ENCODE data around the gene HSPG2.

HSPG2 gene

DNA sequence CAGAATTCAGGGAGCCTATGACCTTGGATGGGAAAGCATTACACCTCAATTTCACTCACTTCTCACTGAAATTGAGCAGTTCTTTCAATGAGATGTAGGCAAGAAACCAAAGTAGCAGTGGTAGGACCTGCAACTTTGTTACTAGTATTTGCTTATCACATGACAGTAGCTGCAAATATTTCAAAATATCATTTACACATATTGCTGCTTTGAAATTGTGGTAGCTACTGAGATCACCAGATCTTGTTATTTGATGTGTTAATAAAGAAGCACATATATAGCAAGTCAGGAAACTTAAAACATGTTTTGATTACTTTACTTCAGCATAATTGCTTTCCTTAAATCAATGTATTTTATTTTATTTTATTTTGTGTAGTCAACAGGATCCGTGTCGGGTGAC is 112.2 kb downstream of the HSPG2 start:
- no peak for DNase-seq (ENCODE audit: low read depth, low spot score)

DNA sequence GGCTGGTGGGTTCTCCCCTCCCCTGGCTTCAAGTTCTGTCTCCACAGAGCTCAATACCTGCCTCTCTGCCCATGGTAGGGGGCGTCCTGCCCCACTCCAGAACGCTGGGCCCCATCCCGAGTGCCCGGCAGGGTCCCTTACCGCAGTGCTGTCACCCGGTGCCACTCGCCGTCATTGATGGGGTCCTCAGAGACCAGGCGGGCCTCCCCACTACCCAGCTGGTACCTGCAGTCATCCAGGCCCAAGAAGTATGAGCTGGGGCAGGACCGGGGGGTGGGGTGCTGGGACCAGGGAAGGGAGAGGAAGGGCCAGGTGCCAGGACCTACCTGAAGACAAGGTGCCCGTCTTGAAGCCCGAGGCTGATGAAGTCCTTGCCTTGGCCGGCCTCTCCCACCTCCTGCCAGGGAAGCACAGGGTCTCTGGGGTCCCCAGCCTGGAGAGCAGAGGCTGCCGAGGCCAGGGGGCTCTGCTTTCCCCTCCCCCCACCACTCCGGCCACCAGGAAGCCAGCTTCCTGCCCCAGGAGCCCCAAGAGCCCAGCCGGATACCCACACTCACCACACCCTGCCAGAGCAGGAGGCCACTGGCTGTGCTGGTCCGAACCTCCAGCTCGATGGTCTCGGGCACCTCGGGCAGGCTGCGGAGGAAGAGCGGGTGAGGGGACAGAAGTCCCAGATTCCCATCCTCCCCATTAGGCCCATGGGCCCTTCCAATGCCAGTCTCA is 113.0 kb downstream of the HSPG2 start:
- DNase-seq (ENCODE audit: low read depth, low spot score): no peak

GRCh38 chr1:21823206-21823979 is 113.7 kb downstream of the HSPG2 start:
- no peak for DNase-seq (ENCODE audit: low read depth, low spot score)

DNA sequence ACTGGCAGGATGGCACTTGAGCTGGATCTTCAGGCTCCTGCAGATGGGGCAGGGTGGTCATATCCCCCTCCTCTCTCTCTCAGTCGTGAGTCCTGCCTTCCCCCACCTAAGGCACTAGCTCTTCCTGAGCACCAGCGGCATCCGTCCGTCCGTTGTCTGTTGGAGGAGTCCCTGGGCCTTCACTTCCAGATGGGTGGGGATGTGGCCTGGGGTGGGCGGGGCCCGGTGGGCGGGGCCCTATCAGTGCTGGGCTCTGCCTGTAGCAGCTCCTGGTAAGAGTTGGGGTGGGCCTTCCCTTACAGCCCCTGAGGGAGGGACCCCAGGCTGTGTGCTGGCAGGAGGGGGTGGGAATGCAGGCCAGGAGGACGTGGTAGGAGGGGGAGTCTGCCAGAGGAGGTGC is 114.8 kb downstream of the HSPG2 start:
- no peak for DNase-seq (ENCODE audit: low read depth, low spot score)

DNA sequence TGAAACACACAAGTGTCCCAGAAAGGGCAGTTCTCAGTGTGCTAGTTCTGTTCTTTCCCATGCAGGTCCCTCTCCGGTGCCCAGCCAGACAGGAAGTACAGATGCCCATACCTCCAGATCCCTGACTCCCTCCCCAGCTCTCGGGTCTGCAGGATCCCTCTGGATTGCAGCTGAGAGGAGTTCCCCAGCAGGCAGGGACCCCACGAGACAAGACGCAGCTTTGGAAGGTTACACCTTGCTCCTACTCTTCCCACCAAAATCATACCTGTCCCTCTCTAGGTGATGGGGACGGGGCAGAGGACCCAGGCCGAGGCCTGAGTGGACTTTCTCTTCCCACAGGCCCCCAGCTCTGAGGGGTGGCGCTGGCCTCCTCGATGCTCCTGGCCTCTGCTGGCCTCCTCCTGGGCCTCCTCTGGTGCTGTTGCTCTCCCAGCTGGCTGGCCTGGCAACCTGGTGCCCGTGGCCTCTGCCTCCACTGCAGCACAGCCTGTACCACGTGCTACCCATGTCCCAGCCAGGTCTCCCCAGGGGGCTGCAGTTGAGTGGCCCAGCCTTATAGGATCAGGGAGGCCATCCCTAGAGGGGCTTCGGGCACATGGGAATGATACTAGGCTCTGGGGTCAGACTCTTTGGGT is 115.6 kb downstream of the HSPG2 start:
- no peak for DNase-seq (ENCODE audit: low read depth, low spot score)

DNA sequence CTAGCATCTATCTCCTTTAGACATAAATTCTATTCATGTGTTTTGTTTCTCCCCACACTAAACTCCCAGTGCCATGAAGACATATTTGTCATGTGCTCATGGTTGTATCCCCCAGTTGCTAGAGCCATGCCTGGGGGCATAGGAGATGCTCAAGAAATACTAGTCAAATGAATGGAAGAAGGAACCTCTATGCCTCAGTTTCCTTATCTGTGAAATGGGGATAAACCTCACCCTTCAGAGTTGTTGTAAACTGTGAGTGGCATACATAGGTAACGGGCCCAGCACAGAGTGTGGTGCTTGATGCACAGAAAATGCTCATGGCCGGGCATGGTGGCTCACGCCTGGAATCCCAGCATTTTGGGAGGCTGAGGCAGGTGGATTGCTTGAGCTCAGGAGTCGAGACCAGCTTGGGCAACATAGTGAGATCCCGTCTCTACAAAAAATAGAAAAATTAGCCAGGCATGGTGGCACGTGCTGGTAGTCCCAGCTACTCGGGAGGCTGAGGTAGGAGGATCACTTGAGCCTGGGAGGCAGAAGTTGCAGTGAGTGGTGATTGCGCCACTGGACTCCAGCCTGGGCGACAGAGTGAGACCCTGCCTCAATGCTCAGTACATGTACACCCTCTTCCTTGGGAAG is 116.4 kb downstream of the HSPG2 start:
- DNase-seq (ENCODE audit: low read depth, low spot score): no peak

- DNase-seq (ENCODE audit: low read depth, low spot score): no peak
These were observed 118.5 kb downstream of the HSPG2 start for GRCh38 chr1:21818656-21819055.

- DNase-seq (ENCODE audit: low read depth, low spot score): no peak
These were observed 120.4 kb downstream of the HSPG2 start for GRCh38 chr1:21816602-21817302.

GRCh38 chr1:21815724-21816321 is 121.3 kb downstream of the HSPG2 start:
- DNase-seq (ENCODE audit: low read depth, low spot score): no peak

GRCh38 chr1:21814981-21815582 is 122.0 kb downstream of the HSPG2 start:
- no peak for DNase-seq (ENCODE audit: low read depth, low spot score)

DNA sequence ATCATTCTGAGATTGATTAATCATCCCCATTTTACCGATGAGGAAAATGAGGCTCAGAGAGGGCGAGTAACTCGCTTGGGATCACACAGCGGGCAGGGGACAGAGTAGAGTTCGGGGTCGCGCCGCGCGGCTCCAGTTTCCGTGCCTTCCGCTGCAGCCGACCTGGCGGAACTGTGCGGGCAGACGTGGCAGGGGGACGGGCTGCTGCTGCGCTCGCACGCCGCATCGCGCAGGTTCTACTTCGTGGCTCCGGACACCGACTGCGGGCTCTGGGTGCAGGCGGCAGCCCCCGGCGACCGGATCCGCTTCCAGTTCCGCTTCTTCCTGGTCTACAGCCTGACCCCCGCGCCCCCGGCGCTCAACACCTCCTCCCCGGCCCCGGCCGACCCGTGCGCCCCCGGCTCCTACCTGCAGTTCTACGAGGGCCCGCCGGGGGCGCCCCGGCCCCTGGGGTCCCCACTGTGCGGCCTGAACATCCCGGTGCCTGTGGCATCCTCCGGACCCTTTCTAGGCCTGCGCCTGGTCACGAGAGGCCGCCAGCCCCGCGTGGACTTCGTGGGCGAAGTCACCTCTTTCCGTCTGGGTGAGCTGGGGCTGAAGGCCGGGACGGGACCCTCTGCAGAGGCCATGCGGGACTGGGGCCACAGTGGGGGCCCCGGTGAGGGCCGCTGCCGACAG is 122.7 kb downstream of the HSPG2 start:
- DNase-seq (ENCODE audit: low read depth, low spot score): no peak

DNA sequence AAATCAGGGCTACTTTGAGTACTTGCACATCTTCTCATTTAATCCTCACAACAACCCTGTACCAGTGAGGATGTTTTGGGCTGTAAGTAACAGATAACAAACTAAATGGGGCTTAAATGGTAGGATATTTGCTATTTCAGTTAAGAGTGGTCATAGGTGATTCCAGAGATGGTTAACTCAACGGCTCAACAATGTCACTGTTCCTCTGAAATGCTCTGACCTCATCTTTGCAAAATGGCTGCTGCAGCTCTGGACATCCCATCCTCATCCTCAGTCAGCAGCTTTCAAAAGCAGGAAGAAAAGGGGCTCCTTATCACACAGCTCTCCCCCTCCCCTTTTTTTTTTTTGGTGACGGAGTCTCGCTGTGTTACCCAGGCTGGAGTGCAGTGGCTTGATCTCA is 123.6 kb downstream of the HSPG2 start:
- DNase-seq (ENCODE audit: low read depth, low spot score): no peak

DNA sequence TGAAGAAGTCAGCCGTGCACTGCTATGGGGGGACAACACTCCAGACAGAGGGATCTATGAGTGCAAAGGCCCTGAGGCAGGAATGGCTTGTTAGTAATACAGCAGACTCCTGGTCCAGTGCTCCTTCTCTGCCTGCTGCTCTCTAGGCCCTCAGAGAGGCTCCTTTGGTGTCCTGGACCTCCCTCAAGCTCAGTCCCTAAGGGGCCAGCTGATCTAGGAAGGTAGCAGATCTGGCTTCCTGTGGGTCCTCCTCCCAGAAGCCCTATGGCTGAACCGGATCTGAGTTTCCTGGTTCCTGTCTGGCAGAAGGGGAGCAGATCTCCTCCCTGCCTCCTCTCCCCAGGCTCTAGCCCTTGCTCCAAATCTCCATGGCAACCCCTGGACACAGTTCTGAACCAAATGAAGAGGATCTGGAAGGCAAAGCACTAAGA is 125.2 kb downstream of the HSPG2 start, which contains the start of gene LDLRAD2:
TSS of gene LDLRAD2 (plus strand) at position 391 of the 431 bp plus-strand sequence. CDS start 187 bp downstream, outside the sequence.
- DNase-seq (ENCODE audit: low read depth, low spot score): no peak

- no peak for DNase-seq (ENCODE audit: low read depth, low spot score)
These were observed 132.6 kb downstream of the HSPG2 start for GRCh38 chr1:21804536-21804935.

DNA sequence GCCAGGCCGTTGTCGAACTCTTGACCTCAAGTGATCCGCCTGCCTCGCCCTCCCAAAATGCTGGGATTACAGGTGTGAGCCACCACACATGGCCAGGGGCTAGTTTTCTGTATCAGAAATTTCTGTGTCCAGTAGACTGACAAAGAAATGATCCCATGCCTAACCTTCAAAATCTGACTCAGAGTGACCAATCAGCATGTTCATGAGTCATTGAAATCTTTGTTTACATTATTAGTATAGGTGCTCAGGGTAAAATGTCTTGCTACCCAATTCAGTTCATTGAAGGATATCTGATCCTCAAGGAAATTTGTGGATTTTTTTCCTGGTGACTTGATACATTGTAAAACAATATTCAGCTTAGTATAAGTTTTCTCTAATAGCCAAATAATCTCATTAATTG is 136.0 kb downstream of the HSPG2 start:
- DNase-seq (ENCODE audit: low read depth, low spot score): no peak

GRCh38 chr1:21799730-21800129 is 137.4 kb downstream of the HSPG2 start:
- no peak for DNase-seq (ENCODE audit: low read depth, low spot score)

- DNase-seq (ENCODE audit: low read depth, low spot score): no peak
These were observed 142.0 kb downstream of the HSPG2 start for GRCh38 chr1:21795075-21795474.

- no peak for DNase-seq (ENCODE audit: low read depth, low spot score)
These were observed 142.5 kb downstream of the HSPG2 start for GRCh38 chr1:21794656-21795055.

GRCh38 chr1:21793104-21793503 is 144.0 kb downstream of the HSPG2 start:
- DNase-seq (ENCODE audit: low read depth, low spot score): no peak

GRCh38 chr1:21786640-21787039 is 150.5 kb downstream of the HSPG2 start:
- no peak for DNase-seq (ENCODE audit: low read depth, low spot score)

All from activated CD4-positive, CD25-positive, alpha-beta regulatory T cell treated with anti-CD3 and anti-CD28 coated beads, Interleukin-2, amount 50 U/mL, for 16 hours (primary cell).